ENCODE data around the gene NFE2L2.

DNA sequence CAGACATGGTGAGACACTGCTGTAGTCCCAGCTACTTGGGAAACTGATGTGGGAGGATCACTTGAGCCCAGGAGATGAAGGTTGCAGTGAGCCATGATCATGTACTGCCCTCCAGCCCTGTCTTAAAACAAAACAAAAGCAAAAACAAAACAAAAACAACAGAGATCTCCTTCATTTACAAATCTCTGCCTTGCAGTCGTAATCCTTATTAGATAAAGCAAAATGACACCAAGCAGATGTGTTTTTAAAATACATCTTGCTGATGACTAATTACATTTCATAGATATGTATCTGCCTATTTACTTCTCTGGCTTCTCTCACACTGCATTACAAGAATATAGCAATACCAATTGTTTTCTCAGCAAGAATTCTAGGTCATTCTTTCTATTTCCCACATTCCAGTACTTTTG, 22.8 kb downstream of the NFE2L2 start:
- TF ChIP-seq, protein P1, sequence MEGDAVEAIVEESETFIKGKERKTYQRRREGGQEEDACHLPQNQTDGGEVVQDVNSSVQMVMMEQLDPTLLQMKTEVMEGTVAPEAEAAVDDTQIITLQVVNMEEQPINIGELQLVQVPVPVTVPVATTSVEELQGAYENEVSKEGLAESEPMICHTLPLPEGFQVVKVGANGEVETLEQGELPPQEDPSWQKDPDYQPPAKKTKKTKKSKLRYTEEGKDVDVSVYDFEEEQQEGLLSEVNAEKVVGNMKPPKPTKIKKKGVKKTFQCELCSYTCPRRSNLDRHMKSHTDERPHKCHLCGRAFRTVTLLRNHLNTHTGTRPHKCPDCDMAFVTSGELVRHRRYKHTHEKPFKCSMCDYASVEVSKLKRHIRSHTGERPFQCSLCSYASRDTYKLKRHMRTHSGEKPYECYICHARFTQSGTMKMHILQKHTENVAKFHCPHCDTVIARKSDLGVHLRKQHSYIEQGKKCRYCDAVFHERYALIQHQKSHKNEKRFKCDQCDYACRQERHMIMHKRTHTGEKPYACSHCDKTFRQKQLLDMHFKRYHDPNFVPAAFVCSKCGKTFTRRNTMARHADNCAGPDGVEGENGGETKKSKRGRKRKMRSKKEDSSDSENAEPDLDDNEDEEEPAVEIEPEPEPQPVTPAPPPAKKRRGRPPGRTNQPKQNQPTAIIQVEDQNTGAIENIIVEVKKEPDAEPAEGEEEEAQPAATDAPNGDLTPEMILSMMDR (conservative IDR thresholded peaks at IDR 0.05; ENCODE audit: low read depth, low read length) = no peak
- TF ChIP-seq EZH2 (IDR thresholded peaks at IDR 0.05; ENCODE audit: borderline replicate concordance, low read depth, low read length, poor library complexity, severe bottlenecking) = no peak

Measured in A673 (cell line).